Subcutaneous abdominal adipose tissue (tissue), 5 donors: Measurements from ENCODE around the gene LSS.

Experiments used
- H3K27ac ChIP-seq: one replicate; pipeline ENCODE4 v1.7.0; 2013; ENCODE audit warnings: low read depth, mild to moderate bottlenecking, inconsistent platforms, low read length, moderate library complexity
- H3K27me3 ChIP-seq, 5 donors: one replicate each; pipeline ENCODE4 v1.7.0; 2013; ENCODE audit warnings: low read length in 5 of 5, inconsistent platforms in 1 of 5; ENCODE audit not compliant: control insufficient read depth in 5 of 5, insufficient read depth in 4 of 5
- H3K36me3 ChIP-seq, 5 donors: one replicate each; pipeline ENCODE4 v1.7.0; 2013; ENCODE audit warnings: low read length in 5 of 5; ENCODE audit not compliant: control insufficient read depth in 5 of 5, insufficient read depth in 5 of 5
- H3K4me1 ChIP-seq, 5 donors: one replicate each; pipeline ENCODE4 v1.7.0; 2013; ENCODE audit warnings: low read length in 5 of 5, mild to moderate bottlenecking in 3 of 5, moderate library complexity in 1 of 5; ENCODE audit not compliant: control insufficient read depth in 5 of 5, insufficient read depth in 5 of 5
- H3K4me3 ChIP-seq, 5 donors: one replicate each; pipeline ENCODE4 v1.7.0; 2013; ENCODE audit warnings: low read length in 5 of 5, low read depth in 1 of 5
- H3K9ac ChIP-seq, 5 donors: one replicate each; pipeline ENCODE4 v1.7.0; 2013; ENCODE audit warnings: low read length in 5 of 5, mild to moderate bottlenecking in 4 of 5, moderate library complexity in 3 of 5
- H3K9me3 ChIP-seq, 5 donors: one replicate each; pipeline ENCODE4 v1.7.0; 2013; ENCODE audit warnings: low read length in 5 of 5; ENCODE audit not compliant: control insufficient read depth in 5 of 5
- donor health status: healthy.
- donor health status: healthy.
- donor health status: healthy.
- donor health status: healthy.
- donor health status: healthy.

The LSS gene

DNA sequence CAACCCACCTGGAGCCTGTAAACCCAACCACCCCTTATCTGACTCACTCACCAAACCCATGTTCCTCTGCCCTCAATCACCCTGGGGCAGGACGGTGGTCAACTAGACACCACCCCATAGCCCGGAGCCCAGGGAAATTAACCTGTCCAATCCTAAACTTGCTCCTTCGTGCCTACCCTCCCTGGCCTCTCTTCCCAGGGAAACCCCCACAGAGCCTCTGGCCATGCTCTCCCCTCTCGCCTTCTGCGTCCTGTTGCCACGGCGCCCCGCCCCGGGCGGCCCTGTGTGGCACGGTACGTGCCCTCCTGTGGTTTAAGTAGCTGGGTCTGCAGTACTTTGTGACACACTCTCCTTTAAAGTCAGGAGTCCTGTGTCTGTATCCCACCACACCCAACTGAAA, 69.2 kb downstream of the LSS start:
- Histone ChIP-seq H3K27ac (no peak overlapping the region), H3K4me1 (no peaks in the 10 kb centered on the region), H3K9ac (no peak overlapping the region), H3K4me3 (no peak overlapping the region), H3K27me3 (peaks cover 0 to 6% (median 0%) of the 10 kb centered on the region in 5 donors), H3K36me3 (no peaks in the 10 kb centered on the region), H3K9me3 (no peaks in the 10 kb centered on the region)

DNA sequence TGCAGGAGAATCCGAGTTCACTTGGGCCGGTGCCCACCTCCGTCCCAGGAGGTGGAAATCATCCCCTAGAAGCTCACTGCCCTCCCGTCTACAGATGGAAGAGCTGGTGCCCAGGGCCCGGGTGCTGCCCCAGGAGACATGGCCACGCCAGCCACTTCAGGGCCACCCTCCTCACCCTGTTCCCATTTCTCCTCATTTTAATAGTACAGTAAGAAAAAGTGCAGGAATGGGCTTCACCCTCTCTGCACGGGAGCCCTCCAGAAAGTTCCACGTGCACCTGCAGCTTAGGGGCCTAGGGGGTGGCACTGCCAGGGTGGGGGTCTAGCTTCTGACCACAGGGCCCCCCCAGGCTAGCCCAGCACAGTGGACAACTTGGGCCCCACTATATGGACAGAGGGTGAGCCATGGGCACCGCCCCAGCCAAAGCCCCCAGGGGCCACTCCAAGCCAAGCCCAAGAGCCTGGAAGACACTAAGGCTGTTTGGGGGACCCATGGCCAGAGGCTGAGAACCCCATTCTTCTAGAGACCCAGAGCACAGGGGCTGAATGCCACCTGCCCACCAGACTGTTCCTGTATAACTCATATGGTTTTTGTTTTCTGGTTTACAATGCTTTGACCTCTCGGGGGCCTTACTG, 69.8 kb downstream of the LSS start:
- H3K9me3 ChIP-seq = no peaks in the 10 kb centered on the region
- H3K27ac ChIP-seq = no peak overlapping the region
- peaks cover 0 to 6% (median 0%) of the 10 kb centered on the region in 5 donors for H3K27me3 ChIP-seq
- H3K36me3 ChIP-seq = no peaks in the 10 kb centered on the region
- no peak overlapping the region for H3K9ac ChIP-seq
- peaks cover 0 to under 1% (median under 1%) of the 10 kb centered on the region in 5 donors for H3K4me1 ChIP-seq
- no peak overlapping the region for H3K4me3 ChIP-seq

GRCh38 chr21:46157987-46158451, 70.6 kb downstream of the LSS start:
- Histone ChIP-seq H3K9me3 (no peaks in the 10 kb centered on the region), H3K36me3 (no peaks in the 10 kb centered on the region), H3K4me3 (no peak overlapping the region), H3K4me1 (peaks cover 0 to 9% (median 8%) of the 10 kb centered on the region in 5 donors), H3K27me3 (peaks cover 0 to 10% (median 0%) of the 10 kb centered on the region in 5 donors), H3K9ac (no peak overlapping the region), H3K27ac (no peak overlapping the region)

DNA sequence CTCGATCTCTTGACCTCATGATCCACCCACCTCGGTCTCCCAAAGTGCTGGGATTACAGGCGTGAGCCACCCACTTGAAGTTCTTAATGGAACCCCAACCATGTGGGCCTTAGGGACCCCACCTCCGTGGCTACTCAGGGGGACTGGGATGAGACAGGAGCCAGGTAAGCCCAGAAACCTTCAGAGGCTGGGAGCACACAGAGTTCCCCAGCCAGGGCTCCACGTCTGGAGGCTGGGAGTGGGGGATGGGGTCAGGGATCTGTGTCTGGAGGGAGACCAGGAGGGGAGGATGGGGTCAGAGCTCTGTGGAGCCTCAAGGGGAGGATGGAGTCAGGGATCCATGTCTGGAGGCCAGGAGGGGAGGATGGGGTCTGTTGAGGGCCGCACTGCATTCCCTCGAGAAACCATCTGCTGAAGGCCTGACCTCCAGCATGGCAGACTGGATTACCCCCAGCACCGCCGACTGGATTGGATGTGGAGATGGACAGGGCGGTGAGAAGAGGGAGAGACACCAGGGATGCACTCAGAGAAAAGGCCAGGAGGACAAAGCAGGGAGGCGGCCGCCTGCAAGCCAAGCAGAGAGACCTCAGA, 71.1 kb downstream of the LSS start:
- Histone ChIP-seq H3K27me3 (peaks cover 0 to 12% (median 0%) of the 10 kb centered on the region in 5 donors), H3K4me3 (no peak overlapping the region), H3K9ac (no peak overlapping the region), H3K36me3 (no peaks in the 10 kb centered on the region), H3K9me3 (no peaks in the 10 kb centered on the region), H3K4me1 (peaks cover 0 to 13% (median 12%) of the 10 kb centered on the region in 5 donors), H3K27ac (no peak overlapping the region)

DNA sequence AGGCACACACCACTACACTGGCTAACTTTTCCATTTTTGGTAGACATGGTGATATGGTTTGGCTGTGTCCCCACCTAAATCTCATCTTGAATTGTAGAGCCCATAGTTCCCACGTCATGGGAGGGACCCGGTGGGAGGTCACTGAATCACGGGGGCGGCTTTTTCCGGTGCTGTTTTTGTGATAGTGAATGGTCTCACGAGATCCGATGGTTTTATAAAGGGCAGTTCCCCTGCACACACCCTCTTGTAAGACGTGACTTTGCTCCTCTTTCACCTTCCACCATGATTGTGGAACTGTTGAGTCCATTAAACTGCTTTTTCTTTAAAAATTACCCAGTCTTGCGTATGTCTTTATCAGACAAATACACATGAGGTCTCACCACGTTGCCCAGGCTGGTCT, 71.9 kb downstream of the LSS start:
- Histone ChIP-seq H3K9me3 (no peaks in the 10 kb centered on the region), H3K27ac (no peak overlapping the region), H3K36me3 (no peaks in the 10 kb centered on the region), H3K27me3 (peaks cover 0 to 6% (median 0%) of the 10 kb centered on the region in 5 donors), H3K9ac (no peak overlapping the region), H3K4me1 (peaks cover 0 to 13% (median 12%) of the 10 kb centered on the region in 5 donors), H3K4me3 (no peak overlapping the region)

GRCh38 chr21:46156378-46156645, 72.3 kb downstream of the LSS start:
- no peak overlapping the region for H3K4me3 ChIP-seq
- no peaks in the 10 kb centered on the region for H3K9me3 ChIP-seq
- peaks cover 0 to 13% (median 12%) of the 10 kb centered on the region in 5 donors for H3K4me1 ChIP-seq
- H3K9ac ChIP-seq = no peak overlapping the region
- peaks cover 0 to 6% (median 0%) of the 10 kb centered on the region in 5 donors for H3K27me3 ChIP-seq
- H3K27ac ChIP-seq = no peak overlapping the region
- H3K36me3 ChIP-seq = no peaks in the 10 kb centered on the region

GRCh38 chr21:46155514-46156377, 72.8 kb downstream of the LSS start, which contains the start of gene FTCD:
Gene FTCD (minus strand): TSS chr21:46155579. CDS start chr21:46155523, 56 bp downstream.
- no peak within 1 kb of the TSS for H3K4me3 ChIP-seq
- peaks cover 0 to 7% (median 0%) of the 10 kb centered on the region in 5 donors for H3K27me3 ChIP-seq
- H3K4me1 ChIP-seq = peaks cover 0 to 13% (median 12%) of the 10 kb centered on the region in 5 donors
- H3K9ac ChIP-seq = no peak within 1 kb of the TSS
- no peaks in the 10 kb centered on the region for H3K9me3 ChIP-seq
- no peak within 1 kb of the TSS for H3K27ac ChIP-seq
- H3K36me3 ChIP-seq = no peaks in the 10 kb centered on the region

DNA sequence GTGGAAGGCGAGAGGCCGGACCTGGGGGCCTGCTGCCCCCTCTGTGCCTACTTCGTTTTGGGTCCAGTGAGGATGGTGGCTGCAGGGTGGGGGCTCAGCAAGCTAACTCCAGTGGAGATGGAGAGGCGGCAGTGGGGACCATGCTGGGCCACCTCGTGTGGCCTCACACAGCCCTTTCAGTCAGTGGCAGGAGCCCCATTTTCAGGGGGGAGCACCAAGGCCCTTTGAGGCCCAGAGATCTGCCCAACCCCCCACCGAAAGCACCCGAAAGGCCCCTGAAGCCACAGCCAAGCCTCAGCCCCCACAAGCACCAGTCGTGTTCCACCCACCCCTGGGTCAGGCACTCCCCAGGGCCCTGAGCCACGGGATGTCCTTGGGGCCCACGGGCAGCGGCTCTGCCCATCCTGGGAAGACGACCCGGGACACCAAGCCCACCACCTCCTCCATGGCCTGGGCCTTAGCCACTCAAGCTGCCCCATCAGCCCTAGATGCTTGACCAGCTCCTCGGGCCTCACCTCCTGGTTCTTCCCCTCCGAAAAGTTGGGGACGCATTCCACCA, 73.5 kb downstream of the LSS start:
- Histone ChIP-seq H3K4me1 (peaks cover 0 to 13% (median 12%) of the 10 kb centered on the region in 5 donors), H3K4me3 (no peak overlapping the region), H3K36me3 (no peaks in the 10 kb centered on the region), H3K27ac (no peak overlapping the region), H3K9me3 (no peaks in the 10 kb centered on the region), H3K27me3 (peaks cover 0 to 8% (median 3%) of the 10 kb centered on the region in 5 donors), H3K9ac (no peak overlapping the region)

GRCh38 chr21:46154155-46154954, 74.2 kb downstream of the LSS start:
- Histone ChIP-seq H3K4me1 (peaks cover 0 to 13% (median 12%) of the 10 kb centered on the region in 5 donors), H3K4me3 (no peak overlapping the region), H3K27ac (no peak overlapping the region), H3K9me3 (no peaks in the 10 kb centered on the region), H3K36me3 (no peaks in the 10 kb centered on the region), H3K27me3 (peaks cover 0 to 8% (median 3%) of the 10 kb centered on the region in 5 donors), H3K9ac (no peak overlapping the region)
